Aorta (tissue), 5 donors: ENCODE results near the gene KRT71. TPM values are rescaled to one million over a fixed set of nuclear protein-coding genes. Genes with fewer than 3 reads are reported as not detected.

ENCODE experiments used
- ATAC-seq: fragments of 200-7000 bp; cut with Tn5 transposase; one replicate; pipeline ENCODE4 v1.9.1; 2022; ENCODE audit warnings: moderate library complexity; ENCODE audit not compliant: low FRiP score
- DNase-seq, 2 donors: peaks; one replicate each; pipeline ENCODE4 v3.0.0-alpha.2; 2020
- H3K27ac ChIP-seq, 2 donors: one replicate each; pipeline ENCODE4 v1.5.1; 2013; ENCODE audit warnings: low read length in 2 of 2, mild to moderate bottlenecking in 2 of 2, moderate library complexity in 2 of 2, control low read depth in 1 of 2, inconsistent platforms in 1 of 2, low read depth in 1 of 2
- H3K27me3 ChIP-seq, 2 donors: one replicate each; pipeline ENCODE4 v1.6.1; 2013; ENCODE audit warnings: control low read depth in 1 of 2, low read length in 1 of 2, mild to moderate bottlenecking in 1 of 2, moderate library complexity in 1 of 2; ENCODE audit not compliant: insufficient read depth in 2 of 2, control insufficient read depth in 1 of 2
- H3K36me3 ChIP-seq, 2 donors: one replicate each; pipeline ENCODE4 v1.6.1; 2013; ENCODE audit warnings: control low read depth in 1 of 2, low read length in 1 of 2, mild to moderate bottlenecking in 1 of 2; ENCODE audit not compliant: insufficient read depth in 2 of 2, control insufficient read depth in 1 of 2
- H3K4me1 ChIP-seq, 2 donors: one replicate each; pipeline ENCODE4 v1.6.1; 2013; ENCODE audit warnings: low read length in 2 of 2, control low read depth in 1 of 2, mild to moderate bottlenecking in 1 of 2, moderate library complexity in 1 of 2; ENCODE audit not compliant: insufficient read depth in 2 of 2, control insufficient read depth in 1 of 2
- H3K4me3 ChIP-seq, 2 donors: one replicate each; pipeline ENCODE4 v1.5.1; 2013; ENCODE audit warnings: low read length in 2 of 2, control low read depth in 1 of 2, mild to moderate bottlenecking in 1 of 2
- H3K9me3 ChIP-seq: one replicate; pipeline ENCODE4 v1.6.1; 2013; ENCODE audit warnings: mild to moderate bottlenecking, low read length; ENCODE audit not compliant: control insufficient read depth
- WGBS, 2 donors: extraction: QIAGEN DNeasy Blood & Tissue Kit; methylation state at CpG; one replicate each; pipeline ENCODE4 v1.1.7; 2013; 5-methylcytosine and 5-hydroxymethylcytosine counted together
- intact Hi-C, 2 donors: fragments of 100-400 bp; cut with DNase I; formaldehyde crosslinking; loops; one replicate each; pipeline versions ENCODE4 v1.14.2 to v1.15.0; 2022
- polyA plus RNA-seq, 2 donors: library from polyadenylated mRNA; stranded (reverse); fragments of 200-250 nt; gene quantifications; one replicate each; pipeline ENCODE4 v1.2.3, GENCODE V29; 2013
- total RNA-seq, 2 donors: library from RNA; stranded (reverse); fragmentation: NEBNext Ultra II Directional; extraction: Animal tissue kit (Norgen Biotek cat#: 25700); gene quantifications; one replicate each; pipeline ENCODE4 v1.2.1, GENCODE V29; 2021
- donor health status: healthy with polysubstance abuse.
- donor health status: Bipolar disorder and iron deficiency.
- donor health status: DM: no; HTN: no; CAD: no.
- donor health status: DM: no; HTN: no; CAD: no.
- donor health status: DM: yes; HTN: yes; CAD: no.

KRT71 gene
- total and polyA plus RNA-seq, 4 donors = not detected

DNA sequence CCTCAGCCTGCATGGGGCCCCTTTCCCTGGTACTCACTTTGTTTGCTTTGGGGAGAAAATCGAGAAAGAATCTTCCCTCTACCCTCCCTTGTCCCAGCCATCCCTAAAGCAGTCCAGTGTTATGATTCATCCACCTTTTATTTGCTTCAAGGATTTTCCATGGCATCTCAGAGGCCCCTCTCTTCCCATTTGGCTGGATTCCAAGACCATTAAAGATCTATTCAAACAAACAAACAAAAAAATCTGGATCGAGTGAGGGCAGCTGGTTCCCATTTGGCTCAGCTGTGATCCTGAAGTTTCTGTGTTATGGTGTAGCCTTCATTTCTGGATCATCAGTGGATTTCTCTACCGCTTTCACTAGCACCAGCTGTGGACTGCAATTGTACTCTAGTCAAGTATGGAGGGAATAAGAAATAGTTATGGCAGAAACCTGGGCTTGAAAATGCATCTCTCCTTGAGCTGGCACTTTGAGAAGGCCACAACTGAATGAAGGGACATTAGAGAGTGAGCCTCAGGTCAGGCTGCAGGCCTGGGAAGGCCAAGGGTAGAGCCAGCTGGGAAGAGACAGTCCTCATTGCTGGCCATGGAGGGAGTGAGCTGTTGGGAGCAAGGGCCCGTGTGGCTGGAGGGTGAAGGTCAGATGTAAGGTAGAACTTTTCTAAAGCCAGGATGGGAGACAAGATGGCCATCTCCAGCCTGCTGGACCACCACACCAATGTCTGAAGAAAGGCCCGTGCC, 13.7 kb downstream of the KRT71 start:
- 74 to 75% methylated on average over 5 of the region's 5 CpGs for WGBS, 2 donors
- H3K4me3 ChIP-seq = no peak overlapping the region
- H3K36me3 ChIP-seq = no peaks in the 10 kb centered on the region
- no peaks in the 10 kb centered on the region for H3K9me3 ChIP-seq
- ATAC-seq (no peak), DNase-seq (peak in 1 of 2 donors; percentile 55)
- H3K4me1 ChIP-seq = no peaks in the 10 kb centered on the region
- no peak overlapping the region for H3K27ac ChIP-seq
- H3K27me3 ChIP-seq = no peaks in the 10 kb centered on the region
- intact Hi-C loops = no loop called here

DNA sequence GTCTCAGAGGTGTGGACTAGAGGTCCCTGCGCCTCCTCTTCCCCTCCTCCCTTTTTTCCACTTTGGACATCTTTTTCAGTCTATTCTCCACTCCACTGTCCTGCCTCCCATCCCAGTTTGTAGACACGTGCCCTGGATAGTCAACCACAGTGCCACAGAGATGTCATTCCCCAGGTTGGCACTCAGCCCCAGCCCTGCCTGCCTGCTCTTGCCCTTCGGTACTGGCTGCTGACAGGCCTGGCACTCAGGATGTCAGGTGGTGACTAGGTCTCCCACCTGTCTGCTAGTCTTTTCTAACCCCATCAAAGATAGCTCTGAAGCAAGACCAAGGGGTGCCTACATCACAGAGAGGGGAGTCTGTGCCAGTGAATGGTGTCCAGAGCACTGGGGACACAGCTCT, 15.8 kb downstream of the KRT71 start:
- WGBS, 2 donors = 71 to 81% methylated on average over 3 of the region's 3 CpGs
- no peak overlapping the region for H3K4me3 ChIP-seq
- no peaks in the 10 kb centered on the region for H3K36me3 ChIP-seq
- no peaks in the 10 kb centered on the region for H3K27me3 ChIP-seq
- no peaks in the 10 kb centered on the region for H3K9me3 ChIP-seq
- DNase-seq = peak in 1 of 2 donors; percentile 45
- no peaks in the 10 kb centered on the region for H3K4me1 ChIP-seq
- no peak overlapping the region for H3K27ac ChIP-seq
- intact Hi-C loops = no loop called here
- ATAC-seq = no peak

DNA sequence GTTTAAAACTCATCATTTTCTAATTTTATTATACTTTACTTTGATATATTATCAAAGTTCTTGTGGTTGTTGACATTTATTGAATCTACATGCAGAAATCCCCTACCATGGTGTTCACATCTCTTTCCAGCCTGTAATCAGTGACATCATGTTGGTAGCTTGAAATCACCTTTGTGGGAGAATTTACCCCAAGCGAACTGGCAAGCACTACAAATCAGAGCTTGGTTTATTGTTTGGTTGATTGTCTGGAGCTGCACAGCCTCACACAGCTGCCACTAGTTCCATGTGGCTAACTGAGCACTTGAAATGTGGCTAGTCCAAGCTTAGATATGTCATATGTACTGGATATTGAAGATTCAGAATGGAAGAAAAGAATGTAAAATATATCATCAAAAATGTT, 17.4 kb downstream of the KRT71 start:
- Histone ChIP-seq H3K4me1 (no peaks in the 10 kb centered on the region), H3K27ac (no peak overlapping the region), H3K9me3 (no peaks in the 10 kb centered on the region), H3K4me3 (no peak overlapping the region), H3K27me3 (no peaks in the 10 kb centered on the region), H3K36me3 (no peaks in the 10 kb centered on the region)
- no peak for DNase-seq
- no peak for ATAC-seq
- WGBS, 2 donors = 0 to 43% methylated on average over 1 of the region's 1 CpG
- intact Hi-C loops = no loop called here

DNA sequence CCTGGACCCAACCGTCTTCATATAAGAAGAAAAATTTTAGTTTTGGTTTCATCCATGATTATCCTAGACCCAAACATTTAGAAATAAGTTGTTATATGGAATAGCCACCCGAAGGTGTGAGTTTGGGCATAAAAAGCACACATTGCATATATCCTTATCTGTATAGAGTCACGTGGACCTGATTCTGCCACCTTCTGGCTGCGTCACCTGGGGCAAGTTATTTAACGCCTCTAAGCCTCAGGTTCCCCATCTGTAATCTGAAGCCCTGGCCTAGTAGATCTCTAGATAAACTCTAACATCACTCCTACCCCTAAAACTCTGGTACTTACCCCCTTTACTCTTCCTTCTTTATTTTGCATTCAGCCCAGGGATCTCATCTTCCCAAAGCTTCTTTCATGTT, 18.5 kb downstream of the KRT71 start:
- WGBS, 2 donors = 87 to 90% methylated on average over 5 of the region's 5 CpGs
- intact Hi-C loops = no loop called here
- no peak overlapping the region for H3K27ac ChIP-seq
- DNase-seq = peak in 1 of 2 donors; percentile 25
- no peaks in the 10 kb centered on the region for H3K27me3 ChIP-seq
- ATAC-seq = no peak
- no peak overlapping the region for H3K4me3 ChIP-seq
- H3K9me3 ChIP-seq = no peaks in the 10 kb centered on the region
- no peaks in the 10 kb centered on the region for H3K4me1 ChIP-seq
- no peaks in the 10 kb centered on the region for H3K36me3 ChIP-seq

DNA sequence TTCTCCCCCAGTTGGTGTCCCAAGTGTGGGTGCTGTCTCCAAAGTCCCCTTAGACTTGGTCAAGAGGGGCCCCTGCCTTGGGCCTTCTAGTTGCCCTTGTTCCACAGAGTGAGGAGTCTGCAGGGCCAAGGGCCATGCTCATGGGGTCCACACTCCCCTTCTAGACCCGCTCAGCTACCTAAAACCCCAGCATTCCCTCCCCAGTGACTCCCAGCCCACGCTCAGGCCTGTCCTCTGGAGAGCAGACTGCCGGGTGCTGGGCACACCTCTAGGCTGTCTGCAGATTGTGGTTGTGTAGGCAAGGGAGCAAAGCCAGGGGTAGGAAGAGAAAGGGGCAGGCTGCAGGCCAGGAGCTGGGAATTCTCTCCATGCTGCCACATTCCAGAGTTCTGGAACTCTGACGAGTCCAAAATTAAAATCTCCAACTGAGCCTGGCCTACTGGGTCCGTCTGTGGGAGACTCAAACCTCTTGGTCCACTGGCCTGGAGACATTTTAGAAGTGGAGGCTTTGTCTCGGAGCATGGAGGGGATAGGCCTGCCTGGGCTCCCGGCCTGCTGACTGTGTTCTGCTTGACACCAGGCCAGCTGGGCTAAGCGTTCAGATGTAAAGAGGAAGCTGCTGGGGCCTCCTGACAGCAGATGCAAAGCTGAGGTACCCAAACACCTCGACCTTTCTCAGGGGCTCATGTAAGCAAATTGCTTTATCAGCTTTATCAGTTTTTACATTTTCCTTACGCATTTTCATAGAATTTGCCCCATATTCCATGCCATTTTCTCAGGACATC, 19.1 kb downstream of the KRT71 start:
- Histone ChIP-seq H3K9me3 (no peaks in the 10 kb centered on the region), H3K4me1 (no peaks in the 10 kb centered on the region), H3K27ac (no peak overlapping the region), H3K36me3 (no peaks in the 10 kb centered on the region), H3K27me3 (no peaks in the 10 kb centered on the region), H3K4me3 (no peak overlapping the region)
- 67 to 70% methylated on average over 10 of the region's 10 CpGs for WGBS, 2 donors
- ATAC-seq (no peak), DNase-seq (peak; percentile 37 to 48)
- intact Hi-C loops = no loop called here

DNA sequence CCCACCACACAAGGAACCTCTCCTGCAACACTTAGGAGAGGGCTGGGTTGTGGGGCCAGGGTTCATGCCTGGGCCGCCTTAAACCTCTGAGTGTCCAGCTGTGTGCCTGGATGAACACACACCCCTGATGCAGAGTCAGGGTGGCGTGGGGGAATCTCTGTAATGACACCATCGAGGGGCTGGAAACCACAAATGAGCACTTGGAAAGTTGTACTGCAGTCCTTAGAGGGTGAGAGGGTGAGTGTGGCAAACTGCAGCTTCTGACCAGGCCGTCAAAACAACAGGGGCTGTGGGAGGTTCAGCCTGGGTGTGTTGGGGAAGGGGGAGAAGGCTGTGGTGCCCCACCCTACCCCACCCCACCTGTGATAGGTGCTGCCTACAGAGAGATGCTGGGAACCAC, 20.3 kb downstream of the KRT71 start:
- H3K4me3 ChIP-seq = no peak overlapping the region
- ATAC-seq (no peak), DNase-seq (peak in 1 of 2 donors; percentile 37)
- H3K9me3 ChIP-seq = no peaks in the 10 kb centered on the region
- no peaks in the 10 kb centered on the region for H3K27me3 ChIP-seq
- H3K27ac ChIP-seq = no peak overlapping the region
- intact Hi-C loops = no loop called here
- no peaks in the 10 kb centered on the region for H3K4me1 ChIP-seq
- WGBS, 2 donors = 72 to 80% methylated on average over 4 of the region's 4 CpGs
- H3K36me3 ChIP-seq = no peaks in the 10 kb centered on the region

DNA sequence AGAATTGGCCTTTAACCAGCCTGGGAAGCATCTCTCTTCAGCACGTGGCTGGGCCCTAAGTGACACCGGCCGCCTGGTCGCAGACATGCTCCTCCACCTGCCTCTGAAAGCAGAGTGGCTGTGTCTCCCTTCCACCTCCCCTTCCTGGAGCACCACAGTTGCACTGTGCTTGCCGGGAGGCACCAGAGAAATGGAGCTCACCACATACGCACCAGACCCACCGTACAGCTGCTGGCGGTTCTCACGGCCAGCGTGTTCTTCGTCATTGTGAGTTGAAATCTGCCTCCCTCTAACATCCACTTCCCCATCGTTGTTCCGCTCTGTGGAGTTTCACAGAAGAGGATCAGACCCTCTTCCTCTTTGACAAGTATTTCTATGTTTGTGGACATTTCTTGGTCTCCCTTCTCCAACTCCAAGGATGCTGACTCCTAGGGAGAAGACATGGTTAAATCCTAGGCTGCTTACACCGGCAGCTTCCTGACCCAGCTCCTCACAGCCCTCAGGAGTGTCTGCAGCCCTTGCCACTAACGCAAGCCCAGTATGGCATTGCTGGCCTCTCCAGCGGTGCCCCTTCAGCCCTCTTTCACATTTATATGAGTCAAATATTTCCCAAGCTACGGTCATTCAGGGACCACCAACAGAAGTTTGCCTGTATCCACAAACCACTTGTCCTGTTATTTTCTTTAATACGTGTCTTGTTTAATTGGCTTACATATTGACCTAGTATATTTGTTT, 21.2 kb downstream of the KRT71 start:
- intact Hi-C loops = no loop called here
- peak; percentile 37 to 59 for DNase-seq

DNA sequence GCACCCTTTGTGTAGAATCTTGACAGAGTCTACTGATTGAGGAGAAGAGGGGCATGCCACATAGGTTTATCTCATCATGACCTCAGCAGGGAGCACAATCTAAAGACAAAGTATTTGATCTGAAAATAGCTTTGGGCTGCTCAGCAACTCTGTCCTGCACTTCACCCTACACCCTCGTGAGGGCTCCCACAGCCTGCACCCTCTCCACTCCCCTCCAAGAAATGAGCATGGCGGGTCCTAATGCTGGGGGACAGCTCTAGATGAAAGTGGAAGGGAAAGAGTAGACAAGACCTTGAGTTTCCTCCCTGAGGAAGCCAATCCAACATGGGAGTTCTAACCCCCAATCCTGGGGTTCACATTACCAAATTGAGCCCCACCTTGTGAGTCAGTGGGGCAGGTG, 22.0 kb downstream of the KRT71 start:
- no peak for ATAC-seq
- peak in 1 of 2 donors; percentile 36 for DNase-seq
- no peak overlapping the region for H3K27ac ChIP-seq
- H3K4me1 ChIP-seq = no peaks in the 10 kb centered on the region
- no peaks in the 10 kb centered on the region for H3K9me3 ChIP-seq
- no peaks in the 10 kb centered on the region for H3K36me3 ChIP-seq
- WGBS, 2 donors = 81 to 90% methylated on average over 2 of the region's 2 CpGs
- no peaks in the 10 kb centered on the region for H3K27me3 ChIP-seq
- H3K4me3 ChIP-seq = no peak overlapping the region
- intact Hi-C loops = no loop called here

More for the DNA sequence above, 21.2 kb downstream of the KRT71 start:
- Histone ChIP-seq H3K4me3 (no peak overlapping the region), H3K27me3 (no peaks in the 10 kb centered on the region), H3K9me3 (no peaks in the 10 kb centered on the region), H3K27ac (no peak overlapping the region), H3K4me1 (no peaks in the 10 kb centered on the region), H3K36me3 (no peaks in the 10 kb centered on the region)
- ATAC-seq = no peak
- 67 to 77% methylated on average over 18 of the region's 18 CpGs for WGBS, 2 donors
